Activated CD4-positive, alpha-beta T cell treated with anti-CD3 and anti-CD28 coated beads for 4 hours (primary cell): ENCODE data around the gene FAM25C.
"Not testable (repeated sequence)": the region's sequence is repeated elsewhere in the genome, so short reads cannot be mapped to it uniquely, and the experiment has no call there.

ENCODE experiments used
- DNase-seq, 2 donors: peaks; one replicate each; pipeline ENCODE4 v3.0.0-alpha.2; 2020

Gene FAM25C

GRCh38 chr10:47999691-48000090, at the start of gene FAM25C:
Gene FAM25C, minus strand, starts transcription at chr10:47999791. Its CDS starts 26 bp downstream, at chr10:47999765.
- DNase-seq = not testable (repeated sequence)

GRCh38 chr10:48044557-48044956, 45.0 kb upstream of the FAM25C start:
- DNase-seq = not testable (repeated sequence)

GRCh38 chr10:48031390-48031789, 31.8 kb upstream of the FAM25C start:
- not testable (repeated sequence) for DNase-seq

- DNase-seq = not testable (repeated sequence)
These were observed 2.7 kb upstream of the FAM25C start for GRCh38 chr10:48002306-48002705.

GRCh38 chr10:47994045-47994444, 5.5 kb downstream of the FAM25C start:
- DNase-seq = not testable (repeated sequence)

GRCh38 chr10:47992560-47992959, 7.0 kb downstream of the FAM25C start:
- not testable (repeated sequence) for DNase-seq

GRCh38 chr10:47991706-47992105, 7.9 kb downstream of the FAM25C start:
- DNase-seq = not testable (repeated sequence)

- not testable (repeated sequence) for DNase-seq
These were observed 9.5 kb downstream of the FAM25C start for GRCh38 chr10:47990097-47990496.

GRCh38 chr10:47989542-47989950, 10.0 kb downstream of the FAM25C start:
- not testable (repeated sequence) for DNase-seq

GRCh38 chr10:47988718-47989541, 10.7 kb downstream of the FAM25C start:
- DNase-seq = not testable (repeated sequence)

- DNase-seq = not testable (repeated sequence)
These were observed 11.6 kb downstream of the FAM25C start for GRCh38 chr10:47987952-47988351.

GRCh38 chr10:47986413-47987230, 13.0 kb downstream of the FAM25C start:
- not testable (repeated sequence) for DNase-seq

GRCh38 chr10:47975409-47975808, 24.2 kb downstream of the FAM25C start:
- DNase-seq = not testable (repeated sequence)

GRCh38 chr10:47973131-47973530, 26.5 kb downstream of the FAM25C start:
- DNase-seq = not testable (repeated sequence)

GRCh38 chr10:47972077-47972476, 27.5 kb downstream of the FAM25C start:
- not testable (repeated sequence) for DNase-seq

GRCh38 chr10:47971598-47971997, 28.0 kb downstream of the FAM25C start:
- DNase-seq = not testable (repeated sequence)

- not testable (repeated sequence) for DNase-seq
These were observed 29.5 kb downstream of the FAM25C start for GRCh38 chr10:47970047-47970446.

GRCh38 chr10:47968988-47969387, 30.6 kb downstream of the FAM25C start:
- DNase-seq = not testable (repeated sequence)

- DNase-seq = not testable (repeated sequence)
These were observed 35.1 kb downstream of the FAM25C start for GRCh38 chr10:47964280-47965063.

GRCh38 chr10:47962785-47963184, 36.8 kb downstream of the FAM25C start:
- not testable (repeated sequence) for DNase-seq

GRCh38 chr10:47960699-47961098, 38.9 kb downstream of the FAM25C start:
- DNase-seq = not testable (repeated sequence)

GRCh38 chr10:47959677-47960076, 39.9 kb downstream of the FAM25C start:
- not testable (repeated sequence) for DNase-seq

GRCh38 chr10:47957158-47957557, 42.4 kb downstream of the FAM25C start:
- not testable (repeated sequence) for DNase-seq
